GM23338 (cell line): Measurements from ENCODE around the gene EYA4.

ENCODE experiments used
- CREB1 ChIP-seq: fragments of 250-450 bp; sonication (Bioruptor Pico); IDR thresholded peaks from 2 replicates; pipeline ENCODE4 v1.5.0; 2020; ENCODE audit warnings: low read depth, mild to moderate bottlenecking, moderate library complexity
- CTCF ChIP-seq, 2 experiments: fragments of 200-600 bp in 1 of 2; sonication (generic) in 1 of 2; conservative IDR thresholded peaks; 2 replicates each; pipeline versions ENCODE4 v1.5.1 to v1.6.1; 2016 to 2017; ENCODE audit warnings: antibody characterized with exemption in 2 of 2, low read depth in 2 of 2, mild to moderate bottlenecking in 2 of 2, moderate library complexity in 1 of 2
- ETS1 ChIP-seq: IDR thresholded peaks from 2 replicates; pipeline ENCODE4 v1.6.1; 2016; ENCODE audit warnings: antibody characterized with exemption
- EZH2 ChIP-seq: fragments of 200-600 bp; sonication (generic); IDR thresholded peaks from one replicate; pipeline ENCODE4 v1.8.0; 2017; ENCODE audit warnings: antibody characterized with exemption, mild to moderate bottlenecking, low read depth; ENCODE audit not compliant: unreplicated experiment
- EZH2phosphoT487 ChIP-seq: fragments of 200-600 bp; sonication (generic); IDR thresholded peaks from one replicate; pipeline ENCODE4 v1.8.1; 2018; ENCODE audit warnings: antibody characterized with exemption; ENCODE audit not compliant: unreplicated experiment
- JUNB ChIP-seq: IDR thresholded peaks from one replicate; pipeline ENCODE4 v1.6.1; 2016; ENCODE audit warnings: antibody characterized with exemption; ENCODE audit not compliant: unreplicated experiment
- POLR2AphosphoS5 ChIP-seq: IDR thresholded peaks from 2 replicates; pipeline ENCODE4 v1.6.1; 2016; ENCODE audit warnings: antibody characterized with exemption, low read depth
- REST ChIP-seq: IDR thresholded peaks from one replicate; pipeline ENCODE4 v1.6.1; 2018; ENCODE audit warnings: antibody characterized with exemption; ENCODE audit not compliant: unreplicated experiment
- ZNF114 ChIP-seq: fragments of 250-450 bp; sonication (Bioruptor Pico); IDR thresholded peaks from 2 replicates; pipeline ENCODE4 v1.5.0; 2020; ENCODE audit warnings: mild to moderate bottlenecking, moderate library complexity
- ZNF331 ChIP-seq: fragments of 250-450 bp; sonication (Bioruptor Pico); IDR thresholded peaks from 2 replicates; pipeline ENCODE4 v1.5.0; 2020; ENCODE audit warnings: low read depth, mild to moderate bottlenecking, moderate library complexity

- TF ChIP-seq EZH2phosphoT487 (no peak), POLR2AphosphoS5 (no peak), CTCF (conservative IDR thresholded peaks at IDR 0.05; ENCODE audit: low read depth in 2 of 2) (no peak), ZNF331 (CRISPR knock-in tag) (no peak), REST (no peak), JUNB (no peak), CREB1 (CRISPR knock-in tag) (no peak), EZH2 (no peak), ETS1 (no peak), ZNF114 (CRISPR knock-in tag) (no peak)
Observed at GRCh38 chr6:133392015-133392414, 150.9 kb downstream of the EYA4 start.
